ENCODE measurements around the gene PDE4B.

The PDE4B gene

GRCh38 chr1:66143651-66144050 is 351.0 kb downstream of the PDE4B start:
- DNase-seq = no peak

GRCh38 chr1:66147226-66147835 is 354.6 kb downstream of the PDE4B start:
- no peak for DNase-seq

GRCh38 chr1:66152034-66152433 is 359.3 kb downstream of the PDE4B start:
- DNase-seq = no peak

GRCh38 chr1:66154394-66154793 is 361.7 kb downstream of the PDE4B start:
- DNase-seq = no peak

GRCh38 chr1:66156144-66156543 is 363.4 kb downstream of the PDE4B start:
- no peak for DNase-seq

- DNase-seq = no peak
These were observed 367.1 kb downstream of the PDE4B start for GRCh38 chr1:66159800-66160199.

GRCh38 chr1:66160719-66161118 is 368.0 kb downstream of the PDE4B start:
- no peak for DNase-seq

GRCh38 chr1:66166753-66167152 is 374.1 kb downstream of the PDE4B start:
- no peak for DNase-seq

- DNase-seq = no peak
These were observed 374.6 kb downstream of the PDE4B start for GRCh38 chr1:66167267-66167666.

GRCh38 chr1:66168467-66168887 is 375.8 kb downstream of the PDE4B start:
- no peak for DNase-seq

GRCh38 chr1:66168948-66169671 is 376.4 kb downstream of the PDE4B start:
- DNase-seq = no peak

- no peak for DNase-seq
These were observed 379.6 kb downstream of the PDE4B start for GRCh38 chr1:66172272-66172671.

GRCh38 chr1:66175098-66175497 is 382.4 kb downstream of the PDE4B start:
- DNase-seq = no peak

- DNase-seq = no peak
These were observed 382.9 kb downstream of the PDE4B start for GRCh38 chr1:66175581-66175980.

GRCh38 chr1:66176012-66176715 is 383.5 kb downstream of the PDE4B start:
- no peak for DNase-seq

- DNase-seq = no peak
These were observed 384.1 kb downstream of the PDE4B start for GRCh38 chr1:66176832-66177231.

- no peak for DNase-seq
These were observed 384.8 kb downstream of the PDE4B start for GRCh38 chr1:66177510-66177909.

GRCh38 chr1:66182026-66182425 is 389.3 kb downstream of the PDE4B start:
- DNase-seq = no peak

GRCh38 chr1:66182551-66183178 is 390.0 kb downstream of the PDE4B start:
- DNase-seq = peak; percentile 43 to 52

- DNase-seq = no peak
These were observed 390.7 kb downstream of the PDE4B start for GRCh38 chr1:66183400-66183799.

- DNase-seq = no peak
These were observed 404.4 kb downstream of the PDE4B start for GRCh38 chr1:66197120-66197519.

- no peak for DNase-seq
These were observed 405.1 kb downstream of the PDE4B start for GRCh38 chr1:66197785-66198184.

- no peak for DNase-seq
These were observed 414.0 kb downstream of the PDE4B start for GRCh38 chr1:66206563-66207144.
